HG02884 (cell line): ENCODE data around the gene IGSF9.

ENCODE experiments used
- ATAC-seq: cut with Tn5 transposase; IDR thresholded peaks from one replicate; pipeline ENCODE4 v1.9.1; 2021; ENCODE audit warnings: mild to moderate bottlenecking, moderate library complexity; ENCODE audit not compliant: unreplicated experiment

The IGSF9 gene

GRCh38 chr1:159879136-159879535 is 66.3 kb downstream of the IGSF9 start:
- ATAC-seq: no peak

- no peak for ATAC-seq
Measured at GRCh38 chr1:159877695-159878444, 67.5 kb downstream of the IGSF9 start.
